A549 (cell line): ENCODE measurements around the gene ASPSCR1. TPM values are rescaled to one million over a fixed set of nuclear protein-coding genes. Genes with fewer than 3 reads are reported as not detected.

Source experiments
- ATAC-seq, 2 experiments: fragments of 200-7000 bp in 1 of 2; fragments of >200 bp in 1 of 2; cut with Nextera tagmentation in 1 of 2; cut with Tn5 transposase in 1 of 2; 3 replicates each; pipeline versions ENCODE4 v1.8.0 to v1.9.1; 2018 to 2020; ENCODE audit warnings: mild to moderate bottlenecking in 1 of 2, moderate library complexity in 1 of 2
- CTCF ChIA-PET: fragments of 300-600 bp; sonication (Branson Sonifier 250); formaldehyde crosslinking; extraction: SDS; loops from one replicate; lab custom pipeline; 2021; ENCODE audit warnings: antibody characterized with exemption, inconsistent platforms; lab: Yijun Ruan, JAX
- POLR2A ChIA-PET: fragments of 350-600 bp; formaldehyde crosslinking; extraction: SDS; loops from one replicate; lab custom pipeline; 2021; ENCODE audit warnings: antibody characterized with exemption, inconsistent platforms; lab: Yijun Ruan, JAX
- DNase-seq, 2 experiments: peaks; one replicate each; pipeline versions ENCODE4 v3.0.0 to v3.0.0-alpha.2; 2011 to 2016; ENCODE audit warnings: low read depth in 1 of 2, low spot score in 1 of 2
- FAIRE-seq: peaks from 2 replicates; lab custom pipeline; 2011; peaks lifted over from hg19 to GRCh38; lab: Jason Lieb, UNC
- H3K27ac ChIP-seq, 2 experiments: fragments of >200 bp; sonication (Bioruptor Twin); formaldehyde crosslinking; 3 replicates each; pipeline ENCODE4 v1.5.1; 2016 to 2017
- H3K4me1 ChIP-seq: fragments of >200 bp; sonication (Bioruptor Twin); formaldehyde crosslinking; 3 replicates; pipeline ENCODE4 v1.6.1; 2016
- H3K4me2 ChIP-seq: fragments of >200 bp; sonication (Bioruptor Twin); formaldehyde crosslinking; 3 replicates; pipeline ENCODE4 v1.6.1; 2016
- H3K4me3 ChIP-seq: fragments of >200 bp; sonication (Bioruptor Twin); formaldehyde crosslinking; 3 replicates; pipeline ENCODE4 v1.5.1; 2016
- H3K9me3 ChIP-seq: fragments of >200 bp; sonication (Bioruptor Twin); formaldehyde crosslinking; 3 replicates; pipeline ENCODE4 v1.6.1; 2016
- BHLHE40 ChIP-seq: IDR thresholded peaks from 2 replicates; pipeline ENCODE4 v1.6.1; 2012; ENCODE audit warnings: low read depth, low read length, inconsistent platforms
- E2F6 ChIP-seq: IDR thresholded peaks from 2 replicates; pipeline ENCODE4 v1.6.1; 2012; ENCODE audit warnings: low read depth, borderline replicate concordance
- FOXS1 ChIP-seq: fragments of 250-450 bp; sonication (Bioruptor Pico); IDR thresholded peaks from 2 replicates; pipeline ENCODE4 v1.5.0; 2020; ENCODE audit warnings: mild to moderate bottlenecking, moderate library complexity
- GATA3 ChIP-seq: IDR thresholded peaks from 2 replicates; pipeline ENCODE4 v1.6.1; 2012; ENCODE audit warnings: borderline replicate concordance
- HEYL ChIP-seq: fragments of 250-450 bp; sonication (Bioruptor Pico); IDR thresholded peaks from 2 replicates; pipeline ENCODE4 v1.8.0; 2021; ENCODE audit warnings: mild to moderate bottlenecking, moderate library complexity
- HMGXB4 ChIP-seq: fragments of 250-450 bp; sonication (Bioruptor Pico); IDR thresholded peaks from 2 replicates; pipeline ENCODE4 v1.5.0; 2021; ENCODE audit warnings: mild to moderate bottlenecking, moderate library complexity, borderline replicate concordance
- HOXA7 ChIP-seq: fragments of 250-450 bp; sonication (Bioruptor Pico); IDR thresholded peaks from 2 replicates; pipeline ENCODE4 v1.5.0; 2020; ENCODE audit warnings: mild to moderate bottlenecking, moderate library complexity
- HOXB13 ChIP-seq: fragments of 250-450 bp; sonication (Bioruptor Pico); IDR thresholded peaks from 2 replicates; pipeline ENCODE4 v1.5.0; 2020; ENCODE audit warnings: low read depth, mild to moderate bottlenecking, moderate library complexity
- HOXB5 ChIP-seq: fragments of 250-450 bp; sonication (Bioruptor Pico); IDR thresholded peaks from 2 replicates; pipeline ENCODE4 v1.5.0; 2020; ENCODE audit warnings: mild to moderate bottlenecking, moderate library complexity
- KDM1A ChIP-seq: fragments of 200-600 bp; sonication (generic); IDR thresholded peaks from 2 replicates; pipeline ENCODE4 v1.6.1; 2016; ENCODE audit warnings: low read depth, mild to moderate bottlenecking
- KDM5A ChIP-seq: fragments of 200-600 bp; sonication (generic); IDR thresholded peaks from 2 replicates; pipeline ENCODE4 v1.6.1; 2016; ENCODE audit warnings: antibody characterized with exemption, mild to moderate bottlenecking
- NFE2L2 ChIP-seq: fragments of 150-350 bp; conservative IDR thresholded peaks from 2 replicates; pipeline ENCODE4 v1.6.1; 2014; ENCODE audit warnings: low read length
- NPAS2 ChIP-seq: fragments of 250-450 bp; sonication (Bioruptor Pico); IDR thresholded peaks from 2 replicates; pipeline ENCODE4 v1.8.0; 2022; ENCODE audit warnings: mild to moderate bottlenecking, moderate library complexity, borderline replicate concordance
- RNF2 ChIP-seq: fragments of 200-600 bp; sonication (generic); IDR thresholded peaks from 2 replicates; pipeline ENCODE4 v1.6.1; 2016; ENCODE audit warnings: low read depth, mild to moderate bottlenecking, antibody characterized with exemption, moderate library complexity, borderline replicate concordance
- TP53 ChIP-seq: fragments of 250-450 bp; sonication (Bioruptor Pico); IDR thresholded peaks from 2 replicates; pipeline ENCODE4 v1.5.0; 2021; ENCODE audit warnings: mild to moderate bottlenecking, moderate library complexity
- ZFP36 ChIP-seq: fragments of 450-650 bp; IDR thresholded peaks from 2 replicates; pipeline ENCODE4 v1.6.1; 2014; ENCODE audit warnings: borderline replicate concordance; ENCODE audit not compliant: partially characterized antibody
- WGBS: methylation state at CpG from one replicate; pipeline ENCODE4 v1.1.6; 2017; ENCODE audit errors: missing lambda C conversion rate; 5-methylcytosine and 5-hydroxymethylcytosine counted together
- polyA plus RNA-seq, 4 experiments: library from polyadenylated mRNA; depleted of rRNA in 3 of 4; stranded (reverse); fragments of >200 nt; fragmentation: RNase III in 1 of 4; extraction: RNeasy Plus Mini Kit Qiagen cat#74134 plus additional on column Dnase treatment in 1 of 4; gene quantifications; 2 replicates in 3 of 4; 3 replicates in 1 of 4; pipeline ENCODE4 v1.2.3, GENCODE V29; 2011 to 2017
- TF ChIP-seq, protein P1 (sequence below): fragments of 250-450 bp; sonication (Bioruptor Pico); IDR thresholded peaks from 2 replicates; pipeline ENCODE4 v1.5.0; 2020; ENCODE audit warnings: low read depth, mild to moderate bottlenecking, moderate library complexity
- TF ChIP-seq, protein P2 (sequence below): IDR thresholded peaks from 2 replicates; pipeline ENCODE4 v1.6.1; 2012
- TF ChIP-seq, protein P3 (sequence below): IDR thresholded peaks from 2 replicates; pipeline ENCODE4 v1.6.1; 2012

Gene ASPSCR1
- polyA plus RNA-seq, 2 of the 4 experiments (the other 2 are of a cell fraction): 12.3 to 25.7 TPM

DNA sequence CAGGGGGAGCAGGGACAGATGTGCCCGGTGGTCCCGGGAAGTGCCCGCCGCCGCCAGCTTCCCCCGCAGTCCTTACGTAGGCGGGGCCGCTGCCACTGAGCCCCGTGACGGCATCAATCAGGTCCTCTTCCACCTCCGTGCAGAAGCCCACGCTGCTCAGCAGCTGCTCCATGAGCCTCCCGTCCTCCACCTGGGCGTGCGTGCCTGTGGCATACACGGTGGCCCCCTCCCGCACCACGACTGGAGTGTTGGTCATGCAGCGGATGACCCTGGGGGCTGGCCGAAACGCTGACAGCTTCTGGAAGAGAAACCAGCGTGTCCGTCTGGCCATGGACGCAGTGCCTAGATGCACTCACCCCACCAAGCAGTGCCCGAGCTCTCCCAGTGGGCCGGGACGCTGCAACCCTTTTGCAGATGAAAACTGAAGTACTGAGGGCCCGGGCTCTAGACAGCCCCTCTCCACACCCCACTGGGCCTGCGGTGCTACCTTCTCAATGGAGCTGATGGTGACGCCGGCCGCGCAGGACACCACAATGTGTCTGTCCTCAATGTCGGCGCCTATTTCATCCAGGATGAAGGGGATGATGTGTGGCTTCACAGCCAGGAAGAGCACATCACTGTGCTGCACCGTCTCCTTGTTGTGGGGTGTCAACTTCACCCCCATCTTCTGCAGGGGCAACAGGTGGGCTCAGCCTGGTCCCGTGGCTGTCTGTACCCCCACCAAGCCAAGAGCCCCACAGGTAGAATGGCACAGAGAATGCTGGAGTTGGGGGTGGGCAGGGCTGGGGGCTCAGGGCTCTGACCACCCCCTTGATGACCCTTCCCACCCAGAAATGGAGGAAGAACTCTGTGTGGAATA lies 42.4 kb upstream of the ASPSCR1 start:
- DNase-seq (no peak), FAIRE-seq (no peak), ATAC-seq (no peak)
- WGBS: 93% methylated on average over 32 of the region's 38 CpGs
- Histone ChIP-seq H3K4me3 (no peak overlapping the region), H3K4me2 (peak overlapping the region; percentile 100; the same call in 2 of the 3 replicates), H3K9me3 (no peaks in the 10 kb centered on the region), H3K27ac (no peak overlapping the region), H3K4me1 (peaks cover 17% of the 10 kb centered on the region; the same call in 2 of the 3 replicates)
- POLR2A ChIA-PET: interaction anchor here (1.2 kb wide), 1 partner anchor 7 kb away, joined by 3 read pairs; the partner anchor contains the start of gene MAFG
- CTCF ChIA-PET: interaction anchor here (0.9 to 12.8 kb wide), 5 partner anchors 14 to 95 kb away, joined by 4 to 99 read pairs (median 10); partner anchors contain the start of gene NOTUM
- TF ChIP-seq NPAS2 (no peak), TP53 (no peak), KDM1A (no peak), HOXB13 (CRISPR knock-in tag) (no peak), BHLHE40 (no peak), HOXB5 (no peak), FOXS1 (no peak), HEYL (CRISPR knock-in tag) (no peak), E2F6 (no peak), RNF2 (no peak), NFE2L2 (no peak), GATA3 (no peak), ZFP36 (no peak)
- TF ChIP-seq, protein P1, sequence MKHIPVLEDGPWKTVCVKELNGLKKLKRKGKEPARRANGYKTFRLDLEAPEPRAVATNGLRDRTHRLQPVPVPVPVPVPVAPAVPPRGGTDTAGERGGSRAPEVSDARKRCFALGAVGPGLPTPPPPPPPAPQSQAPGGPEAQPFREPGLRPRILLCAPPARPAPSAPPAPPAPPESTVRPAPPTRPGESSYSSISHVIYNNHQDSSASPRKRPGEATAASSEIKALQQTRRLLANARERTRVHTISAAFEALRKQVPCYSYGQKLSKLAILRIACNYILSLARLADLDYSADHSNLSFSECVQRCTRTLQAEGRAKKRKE (CRISPR knock-in tag): no peak
- TF ChIP-seq, protein P2, sequence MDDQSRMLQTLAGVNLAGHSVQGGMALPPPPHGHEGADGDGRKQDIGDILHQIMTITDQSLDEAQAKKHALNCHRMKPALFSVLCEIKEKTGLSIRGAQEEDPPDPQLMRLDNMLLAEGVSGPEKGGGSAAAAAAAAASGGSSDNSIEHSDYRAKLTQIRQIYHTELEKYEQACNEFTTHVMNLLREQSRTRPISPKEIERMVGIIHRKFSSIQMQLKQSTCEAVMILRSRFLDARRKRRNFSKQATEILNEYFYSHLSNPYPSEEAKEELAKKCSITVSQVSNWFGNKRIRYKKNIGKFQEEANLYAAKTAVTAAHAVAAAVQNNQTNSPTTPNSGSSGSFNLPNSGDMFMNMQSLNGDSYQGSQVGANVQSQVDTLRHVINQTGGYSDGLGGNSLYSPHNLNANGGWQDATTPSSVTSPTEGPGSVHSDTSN: no peak
- TF ChIP-seq, protein P3, sequence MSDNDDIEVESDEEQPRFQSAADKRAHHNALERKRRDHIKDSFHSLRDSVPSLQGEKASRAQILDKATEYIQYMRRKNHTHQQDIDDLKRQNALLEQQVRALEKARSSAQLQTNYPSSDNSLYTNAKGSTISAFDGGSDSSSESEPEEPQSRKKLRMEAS: no peak

- Histone ChIP-seq H3K4me2 (peak overlapping the region; percentile 100), H3K9me3 (no peaks in the 10 kb centered on the region), H3K4me3 (no peak overlapping the region; the same call in 2 of the 3 replicates), H3K27ac (peak overlapping the region in 1 of 2 experiments; percentile 3; a peak in 1 of 6 replicates), H3K4me1 (peaks cover 17% of the 10 kb centered on the region; the same call in 2 of the 3 replicates)
- ATAC-seq: no peak
- CTCF ChIA-PET: interaction anchor here (1.7 to 3.9 kb wide), 4 partner anchors 13 to 85 kb away, joined by 5 to 30 read pairs (median 12); partner anchors contain the start of gene NOTUM
- FAIRE-seq: no peak
- 90% methylated on average over 6 of the region's 6 CpGs for WGBS
- no peak for DNase-seq
- TF ChIP-seq HOXA7 (CRISPR knock-in tag) (no peak), HMGXB4 (CRISPR knock-in tag) (no peak), KDM5A (no peak)
- POLR2A ChIA-PET: interaction anchor here (1.2 kb wide), 1 partner anchor 8 kb away, joined by 3 read pairs; the partner anchor contains the start of gene MAFG
Observed at GRCh38 chr17:81935709-81936084, 41.7 kb upstream of the ASPSCR1 start.
